Activated CD8-positive, alpha-beta T cell treated with anti-CD3 and anti-CD28 coated beads for 36 hours (primary cell): Measurements from ENCODE around the gene SOD3. TPM values are rescaled to one million over a fixed set of nuclear protein-coding genes. Genes with fewer than 3 reads are reported as not detected.

Source experiments
- ATAC-seq: fragments of 200-7000 bp; cut with Tn5 transposase; one replicate; pipeline ENCODE4 v1.10.0; 2021; ENCODE audit warnings: mild to moderate bottlenecking, moderate library complexity
- CTCF ChIA-PET: fragments of 350-600 bp; sonication (Branson Sonifier 250); formaldehyde crosslinking; loops from one replicate; lab custom pipeline; 2021; ENCODE audit warnings: antibody characterized with exemption; lab: Charles Lee
- POLR2A ChIA-PET: fragments of 350-600 bp; sonication (Branson Sonifier 250); formaldehyde crosslinking; loops from one replicate; lab custom pipeline; 2021; ENCODE audit warnings: antibody characterized with exemption; lab: Charles Lee
- DNase-seq: peaks from one replicate; pipeline ENCODE4 v3.0.0-alpha.2; 2020
- H3K27ac Mint-ChIP-seq: one replicate; pipeline ENCODE4 v1.8.0; 2021; ENCODE audit warnings: mild to moderate bottlenecking, mixed read lengths
- H3K27me3 Mint-ChIP-seq: one replicate; pipeline ENCODE4 v1.8.0; 2021; ENCODE audit warnings: mixed read lengths
- H3K36me3 Mint-ChIP-seq: one replicate; pipeline ENCODE4 v1.8.0; 2021; ENCODE audit warnings: low read depth, mixed read lengths
- H3K4me1 Mint-ChIP-seq: one replicate; pipeline ENCODE4 v1.8.0; 2021; ENCODE audit warnings: low read depth, mixed read lengths
- H3K4me3 Mint-ChIP-seq: one replicate; pipeline ENCODE4 v1.8.0; 2021; ENCODE audit warnings: mild to moderate bottlenecking, moderate library complexity, mixed read lengths
- H3K9me3 Mint-ChIP-seq: one replicate; pipeline ENCODE4 v1.8.0; 2021; ENCODE audit warnings: mixed read lengths
- intact Hi-C: fragments of 100-400 bp; cut with micrococcal nuclease; formaldehyde crosslinking; loops from one replicate; pipeline ENCODE4 v1.10.0; 2022
- total RNA-seq, 2 experiments: library from RNA; stranded (reverse); gene quantifications; one replicate each; pipeline ENCODE4 v1.2.3, GENCODE V29; 2021
- TF ChIP-seq, protein P1 (sequence below): fragments of 200-600 bp; IDR thresholded peaks from one replicate; pipeline ENCODE4 v1.8.0; 2022; ENCODE audit warnings: antibody characterized with exemption, mild to moderate bottlenecking

SOD3 gene
- total RNA-seq, 2 experiments from 2014 or later: not detected

DNA sequence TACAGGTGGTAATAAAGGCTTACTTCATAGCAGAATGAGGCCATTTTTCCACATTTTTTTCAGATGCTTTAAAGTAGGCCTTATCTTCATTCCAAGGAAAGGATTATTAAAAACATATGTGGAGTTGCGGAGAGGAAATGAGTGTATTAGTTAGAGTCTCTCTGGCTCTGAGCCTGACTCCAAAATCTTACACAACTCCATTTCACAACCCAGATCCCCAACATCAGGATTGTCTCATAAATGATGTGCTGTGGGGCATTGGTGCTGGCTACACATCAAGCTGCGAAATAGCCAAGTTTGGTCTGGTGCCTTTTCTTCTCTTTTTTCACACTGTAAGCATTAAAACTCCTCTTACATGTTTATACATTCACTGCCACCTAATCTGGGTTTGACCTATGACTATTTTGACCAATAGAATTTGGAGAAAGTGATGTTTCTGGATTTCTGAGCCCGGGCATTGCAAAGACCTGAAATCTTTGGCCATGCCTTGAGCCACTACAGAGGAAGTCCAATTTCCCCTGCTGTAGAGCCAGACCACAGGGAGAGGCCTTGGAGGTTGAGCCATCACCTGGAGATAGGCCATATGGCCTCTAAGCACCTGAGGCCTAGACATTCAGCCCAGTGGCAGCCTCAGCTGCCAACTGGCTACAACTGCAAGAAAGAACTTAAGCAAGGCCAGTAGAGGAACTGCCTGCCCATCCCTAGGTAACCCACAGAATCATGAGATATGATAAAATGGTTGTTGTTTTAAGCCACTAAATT lies 16.7 kb upstream of the SOD3 start:
- Mint-ChIP-seq H3K9me3 (no peaks in the 10 kb centered on the region), H3K36me3 (no peaks in the 10 kb centered on the region), H3K4me1 (no peaks in the 10 kb centered on the region), H3K27ac (no peak overlapping the region), H3K4me3 (no peak overlapping the region), H3K27me3 (no peaks in the 10 kb centered on the region)
- intact Hi-C loops: no loop called here
- no peak for ATAC-seq
- no peak for DNase-seq
- ChIA-PET POLR2A (no interaction called here), CTCF (interaction anchor here (1.0 kb wide), 1 partner anchor 289 kb away, joined by 3 read pairs; no protein-coding TSS in a partner anchor)
- TF ChIP-seq, protein P1, sequence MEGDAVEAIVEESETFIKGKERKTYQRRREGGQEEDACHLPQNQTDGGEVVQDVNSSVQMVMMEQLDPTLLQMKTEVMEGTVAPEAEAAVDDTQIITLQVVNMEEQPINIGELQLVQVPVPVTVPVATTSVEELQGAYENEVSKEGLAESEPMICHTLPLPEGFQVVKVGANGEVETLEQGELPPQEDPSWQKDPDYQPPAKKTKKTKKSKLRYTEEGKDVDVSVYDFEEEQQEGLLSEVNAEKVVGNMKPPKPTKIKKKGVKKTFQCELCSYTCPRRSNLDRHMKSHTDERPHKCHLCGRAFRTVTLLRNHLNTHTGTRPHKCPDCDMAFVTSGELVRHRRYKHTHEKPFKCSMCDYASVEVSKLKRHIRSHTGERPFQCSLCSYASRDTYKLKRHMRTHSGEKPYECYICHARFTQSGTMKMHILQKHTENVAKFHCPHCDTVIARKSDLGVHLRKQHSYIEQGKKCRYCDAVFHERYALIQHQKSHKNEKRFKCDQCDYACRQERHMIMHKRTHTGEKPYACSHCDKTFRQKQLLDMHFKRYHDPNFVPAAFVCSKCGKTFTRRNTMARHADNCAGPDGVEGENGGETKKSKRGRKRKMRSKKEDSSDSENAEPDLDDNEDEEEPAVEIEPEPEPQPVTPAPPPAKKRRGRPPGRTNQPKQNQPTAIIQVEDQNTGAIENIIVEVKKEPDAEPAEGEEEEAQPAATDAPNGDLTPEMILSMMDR: no peak

DNA sequence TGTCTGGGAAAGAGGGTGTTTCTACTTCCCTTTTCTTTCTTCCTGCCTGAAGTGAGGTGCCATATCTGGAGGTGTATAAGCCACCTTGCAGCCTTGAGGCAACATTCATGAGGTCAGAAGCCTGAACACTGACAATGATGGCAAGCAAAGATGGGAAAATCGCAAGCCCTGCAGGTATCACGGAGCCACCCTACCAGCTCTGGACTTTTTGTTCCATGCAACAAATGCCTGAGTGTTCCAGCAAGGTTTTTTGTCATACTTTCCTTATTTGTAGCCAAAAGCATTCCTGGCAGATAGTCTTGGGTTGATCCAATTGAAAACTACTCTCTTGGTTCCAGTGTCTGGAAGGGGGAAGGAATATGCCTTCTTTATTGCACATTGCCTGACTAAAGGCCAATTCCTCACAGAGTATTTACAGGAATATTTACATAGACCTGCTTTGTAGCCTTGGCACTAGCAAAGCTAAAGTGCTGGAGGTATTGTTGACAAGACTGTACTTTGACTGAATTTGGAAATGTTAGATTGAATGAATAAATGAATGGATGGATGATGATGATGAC lies 14.4 kb upstream of the SOD3 start:
- Mint-ChIP-seq H3K27ac (no peak overlapping the region), H3K27me3 (no peaks in the 10 kb centered on the region), H3K4me3 (no peak overlapping the region), H3K9me3 (no peaks in the 10 kb centered on the region), H3K36me3 (no peaks in the 10 kb centered on the region), H3K4me1 (no peaks in the 10 kb centered on the region)
- DNase-seq: no peak
- intact Hi-C loops: no loop called here
- TF ChIP-seq, protein P1: no peak
- ATAC-seq: no peak
- CTCF ChIA-PET: no interaction called here
- POLR2A ChIA-PET: no interaction called here

DNA sequence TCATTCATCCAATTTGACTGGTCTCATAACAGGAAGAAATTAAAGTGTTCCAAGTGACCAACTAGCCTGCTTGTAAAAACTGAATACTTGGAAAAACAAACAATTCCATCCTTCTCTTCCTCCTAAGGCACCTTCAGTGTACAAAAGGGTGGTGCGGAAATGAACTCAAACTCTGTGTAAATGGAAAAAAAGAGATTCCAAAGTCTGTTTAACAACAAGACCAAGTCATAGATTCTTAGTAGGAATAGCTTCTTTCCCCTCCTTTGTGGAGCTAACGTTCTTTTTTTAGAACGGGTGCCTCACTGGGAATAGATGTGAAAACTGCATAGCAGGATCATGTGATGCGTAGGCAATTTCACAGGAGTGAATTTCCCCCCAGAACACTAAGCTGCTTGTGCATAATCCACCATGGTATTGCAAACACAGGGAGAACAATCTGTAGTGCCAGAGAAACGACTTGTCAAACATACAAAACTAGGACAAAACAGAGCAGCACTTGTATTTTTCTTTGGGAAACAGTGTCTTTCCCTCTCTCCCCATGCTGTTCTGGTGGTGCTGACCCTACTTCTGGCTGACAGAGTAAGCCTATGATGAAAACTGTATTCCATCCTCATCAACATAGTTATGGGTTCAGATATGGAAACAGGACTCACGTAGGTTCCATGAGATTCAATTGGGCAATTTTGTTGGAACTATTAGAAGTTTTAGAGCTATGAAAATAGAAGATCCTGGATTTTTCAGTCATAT lies 13.2 kb upstream of the SOD3 start:
- intact Hi-C loops: no loop called here
- no peaks in the 10 kb centered on the region for H3K4me1 Mint-ChIP-seq

DNA sequence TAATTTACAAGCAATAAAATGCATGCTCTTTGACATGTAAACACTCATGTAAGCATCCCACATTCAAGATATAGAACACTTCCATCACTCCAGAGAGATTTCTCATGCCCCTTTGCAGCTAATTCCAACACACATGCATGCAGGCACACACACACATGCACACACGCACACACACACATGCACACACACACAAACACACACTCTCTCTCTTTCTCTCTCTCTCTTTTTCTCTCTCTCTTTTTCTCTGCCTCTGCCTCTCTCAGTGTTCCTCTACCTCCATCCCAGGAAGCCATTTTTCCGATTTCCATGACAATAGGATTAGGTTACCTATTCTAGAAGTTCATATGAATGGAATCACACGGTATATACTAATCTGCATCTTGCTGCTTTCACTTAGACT lies 11.9 kb upstream of the SOD3 start:
- no peaks in the 10 kb centered on the region for H3K36me3 Mint-ChIP-seq
- no peak overlapping the region for H3K27ac Mint-ChIP-seq
- no peak overlapping the region for H3K4me3 Mint-ChIP-seq
- ATAC-seq (no peak), DNase-seq (no peak)
- intact Hi-C loops: no loop called here
- H3K27me3 Mint-ChIP-seq: no peaks in the 10 kb centered on the region
- ChIA-PET POLR2A (no interaction called here), CTCF (no interaction called here)
- no peaks in the 10 kb centered on the region for H3K4me1 Mint-ChIP-seq
- TF ChIP-seq, protein P1: no peak
- peaks cover 3% of the 10 kb centered on the region for H3K9me3 Mint-ChIP-seq

More for the DNA sequence above, 13.2 kb upstream of the SOD3 start:
- ChIA-PET POLR2A (no interaction called here), CTCF (no interaction called here)
- no peak overlapping the region for H3K27ac Mint-ChIP-seq
- no peak overlapping the region for H3K4me3 Mint-ChIP-seq
- TF ChIP-seq, protein P1: no peak
- peaks cover 3% of the 10 kb centered on the region for H3K9me3 Mint-ChIP-seq
- H3K27me3 Mint-ChIP-seq: no peaks in the 10 kb centered on the region
- no peaks in the 10 kb centered on the region for H3K36me3 Mint-ChIP-seq
- DNase-seq: no peak
- ATAC-seq: no peak

DNA sequence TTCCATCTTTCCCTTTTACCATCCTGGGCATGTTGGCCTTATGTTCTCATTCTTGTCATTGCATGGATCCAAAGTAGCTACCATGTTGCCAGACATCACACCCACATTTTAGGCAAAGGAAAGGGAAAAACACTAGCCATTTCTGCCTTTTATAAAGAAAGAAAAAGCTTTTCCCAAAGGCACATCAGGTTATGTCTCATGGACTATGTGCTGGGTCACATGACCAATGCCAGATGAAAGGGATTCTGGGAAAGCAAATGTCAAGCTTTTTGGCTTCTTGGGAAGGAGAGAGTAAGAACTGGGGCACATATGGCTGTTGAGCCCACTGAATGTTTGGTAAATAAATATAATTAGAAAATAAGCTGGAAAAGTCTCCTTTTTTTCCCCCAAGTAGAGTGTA lies 4.3 kb upstream of the SOD3 start:
- Mint-ChIP-seq H3K4me3 (no peak overlapping the region), H3K36me3 (no peaks in the 10 kb centered on the region), H3K4me1 (no peaks in the 10 kb centered on the region), H3K27ac (no peak overlapping the region), H3K9me3 (peaks cover 6% of the 10 kb centered on the region), H3K27me3 (peaks cover 3% of the 10 kb centered on the region)
- no peak for DNase-seq
- POLR2A ChIA-PET: no interaction called here
- intact Hi-C loops: no loop called here
- TF ChIP-seq, protein P1: no peak
- ATAC-seq: no peak
- CTCF ChIA-PET: no interaction called here
